ENCODE data around the gene SIGLEC8.

DNA sequence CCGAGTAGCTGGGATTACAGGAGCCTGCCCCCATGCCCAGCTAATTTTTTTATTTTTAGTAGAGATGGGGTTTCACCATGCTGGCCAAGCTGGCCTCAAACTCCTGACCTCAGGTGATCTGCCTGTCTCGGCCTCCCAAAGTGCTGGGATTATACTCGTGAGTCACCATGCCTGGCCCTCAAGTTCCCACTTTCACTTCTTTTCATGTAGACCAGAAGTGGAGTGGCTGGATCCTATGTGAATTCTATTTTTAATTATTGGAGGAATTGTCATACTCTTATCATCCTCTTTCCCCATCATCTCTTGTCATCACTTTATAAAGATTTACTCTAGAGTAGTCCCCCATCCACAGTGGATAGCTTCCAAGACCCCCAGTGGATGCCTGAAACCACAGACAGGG is 28.0 kb downstream of the SIGLEC8 start:
- TF ChIP-seq, protein P1, sequence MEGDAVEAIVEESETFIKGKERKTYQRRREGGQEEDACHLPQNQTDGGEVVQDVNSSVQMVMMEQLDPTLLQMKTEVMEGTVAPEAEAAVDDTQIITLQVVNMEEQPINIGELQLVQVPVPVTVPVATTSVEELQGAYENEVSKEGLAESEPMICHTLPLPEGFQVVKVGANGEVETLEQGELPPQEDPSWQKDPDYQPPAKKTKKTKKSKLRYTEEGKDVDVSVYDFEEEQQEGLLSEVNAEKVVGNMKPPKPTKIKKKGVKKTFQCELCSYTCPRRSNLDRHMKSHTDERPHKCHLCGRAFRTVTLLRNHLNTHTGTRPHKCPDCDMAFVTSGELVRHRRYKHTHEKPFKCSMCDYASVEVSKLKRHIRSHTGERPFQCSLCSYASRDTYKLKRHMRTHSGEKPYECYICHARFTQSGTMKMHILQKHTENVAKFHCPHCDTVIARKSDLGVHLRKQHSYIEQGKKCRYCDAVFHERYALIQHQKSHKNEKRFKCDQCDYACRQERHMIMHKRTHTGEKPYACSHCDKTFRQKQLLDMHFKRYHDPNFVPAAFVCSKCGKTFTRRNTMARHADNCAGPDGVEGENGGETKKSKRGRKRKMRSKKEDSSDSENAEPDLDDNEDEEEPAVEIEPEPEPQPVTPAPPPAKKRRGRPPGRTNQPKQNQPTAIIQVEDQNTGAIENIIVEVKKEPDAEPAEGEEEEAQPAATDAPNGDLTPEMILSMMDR (IDR thresholded peaks at IDR 0.05): no peak
- TF ChIP-seq POLR2A (IDR thresholded peaks at IDR 0.05): no peak
